GM12892 (cell line): ENCODE measurements around the gene IGF1R.

ENCODE experiments used
- POLR2A ChIP-seq: IDR thresholded peaks from 2 replicates; pipeline ENCODE4 v1.6.1; 2011; ENCODE audit warnings: low read depth, low read length, control low read depth
- POLR2AphosphoS5 ChIP-seq: IDR thresholded peaks from 2 replicates; pipeline ENCODE4 v1.6.1; 2011; ENCODE audit warnings: low read depth, low read length, control low read depth
- TAF1 ChIP-seq: IDR thresholded peaks from 2 replicates; pipeline ENCODE4 v1.6.1; 2011; ENCODE audit warnings: low read depth, mild to moderate bottlenecking, control low read depth, low read length, borderline replicate concordance

DNA sequence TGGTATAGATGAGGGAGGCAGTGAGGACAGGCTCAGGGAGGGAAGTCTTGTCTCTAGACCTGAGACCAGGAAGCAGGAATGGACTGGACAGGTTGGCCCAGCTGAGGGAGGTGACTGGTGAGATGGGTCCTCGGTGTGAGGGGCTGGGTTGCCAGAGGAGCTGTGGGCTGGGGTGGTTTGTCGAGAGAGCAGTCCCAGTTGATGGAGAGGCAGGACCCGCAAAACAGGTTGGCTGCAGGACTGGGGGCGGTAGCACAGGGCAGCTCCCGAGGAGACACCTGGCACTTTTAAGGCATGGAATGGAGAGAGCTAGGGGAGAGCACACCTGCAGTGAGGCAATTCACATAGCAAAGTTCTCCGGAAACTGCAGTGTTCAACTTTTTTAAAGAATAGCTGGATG lies 14.7 kb downstream of the IGF1R start:
- TF ChIP-seq POLR2AphosphoS5 (no peak), POLR2A (no peak), TAF1 (no peak)
